ENCODE results near the gene ENPP6. TPM values are rescaled to one million over a fixed set of nuclear protein-coding genes. Genes with fewer than 3 reads are reported as not detected.

The ENPP6 gene
- total and polyA plus RNA-seq, 2 of the 13 experiments (the other 11 are each of a cell fraction or from before 2014, with no cell fraction given) = not detected

DNA sequence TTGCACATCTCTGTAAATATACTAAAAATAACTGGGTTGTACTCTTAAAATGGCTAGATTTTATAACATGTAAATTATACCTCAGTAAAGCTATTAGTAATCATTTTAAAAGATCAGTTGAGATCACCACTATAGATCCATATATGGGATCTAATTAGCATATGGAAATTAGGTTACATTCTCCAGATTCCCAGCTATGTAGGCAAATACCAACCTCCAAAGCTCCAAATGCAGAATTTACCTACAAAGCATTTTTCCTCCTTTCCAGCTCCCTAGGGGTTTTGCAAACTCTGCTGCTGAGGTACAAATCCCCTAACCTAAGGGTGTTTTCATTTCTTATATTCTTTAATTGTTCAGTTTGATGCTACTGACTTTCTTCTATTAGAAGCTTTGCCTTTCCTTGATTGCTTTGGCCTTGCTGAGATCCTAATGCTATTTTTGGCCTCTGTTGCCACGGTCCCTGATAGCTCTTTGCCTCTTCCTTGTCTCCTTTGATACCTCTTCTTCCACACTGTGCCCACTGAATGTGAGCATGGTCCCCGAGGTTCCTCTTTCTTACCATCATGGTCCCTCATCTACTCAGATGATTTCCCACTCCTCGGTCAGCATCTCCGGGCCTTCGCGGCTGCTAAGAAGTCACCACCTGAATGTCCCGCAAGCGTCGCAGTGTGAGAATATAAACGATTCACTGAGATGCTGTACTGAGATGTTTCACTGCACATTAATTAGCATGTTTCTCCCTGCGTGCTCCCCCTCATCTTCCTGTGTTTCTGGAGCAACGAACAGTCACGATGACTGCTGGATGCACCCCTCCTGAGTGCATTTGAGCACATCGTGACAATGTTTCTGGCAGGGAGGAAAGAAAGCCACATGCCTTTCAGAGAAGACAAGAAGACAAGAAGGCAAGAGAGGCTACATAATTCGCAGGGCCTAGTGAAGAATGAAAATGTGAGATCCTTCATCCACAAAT, 23.8 kb downstream of the ENPP6 start (continued):
- TF ChIP-seq RFXAP (CRISPR knock-in tag; IDR thresholded peaks at IDR 0.05; ENCODE audit: borderline replicate concordance) (no peak), TBL1XR1 (IDR thresholded peaks at IDR 0.05; ENCODE audit: borderline replicate concordance, low read length, partially characterized antibody) (no peak)

DNA sequence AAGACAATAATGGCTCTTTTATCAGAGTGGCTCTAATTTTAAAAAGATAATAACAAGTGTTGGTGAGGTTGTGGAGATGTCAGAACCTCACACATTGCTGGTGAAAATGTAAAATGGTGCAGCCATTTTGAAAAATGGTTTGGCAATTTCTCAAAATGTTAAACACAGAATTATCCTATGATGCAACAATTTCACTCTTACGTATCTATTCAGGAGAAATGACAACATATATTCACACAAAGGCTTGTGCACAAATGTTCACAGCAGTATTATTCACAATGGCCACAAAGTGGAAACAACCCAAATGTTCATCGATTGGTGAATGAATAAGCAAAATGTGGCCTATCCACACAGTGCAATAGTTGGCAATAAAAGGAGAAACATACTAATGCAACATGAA, 24.7 kb downstream of the ENPP6 start:
- in situ Hi-C loops (cut with HindIII; ENCODE audit: extremely low pct_ligation_motif_present, low pct_unique_long_range_greater_than_20kb) (no loop called here), intact Hi-C loops (cut with micrococcal nuclease; ENCODE audit: unreplicated experiment) (no loop called here)
- Histone ChIP-seq H3K4me2 (ENCODE audit: low read depth, low read length) (no peak overlapping the region), H3K4me3 (replicated peaks in 1 of 3; ENCODE audit: insufficient read depth in 1 of 3, low read depth in 2 of 3, low read length in 3 of 3) (no peak overlapping the region), H2AFZ (ENCODE audit: low read length) (no peak overlapping the region), H3K9me3 (ENCODE audit: low read length) (no peaks in the 10 kb centered on the region), H3K79me2 (ENCODE audit: insufficient read depth, low read length) (no peaks in the 10 kb centered on the region), H4K20me1 (ENCODE audit: insufficient read depth, low read length) (no peaks in the 10 kb centered on the region), H3K4me1 (ENCODE audit: insufficient read depth, low read length) (no peaks in the 10 kb centered on the region), H3K27ac (ENCODE audit: extremely low read length, insufficient read depth, low read length) (no peak overlapping the region), H3K9ac (ENCODE audit: insufficient read depth, low read depth, low read length) (no peak overlapping the region), H3K36me3 (replicated peaks in 1 of 2; ENCODE audit: control insufficient read depth in 1 of 2, insufficient read depth in 2 of 2, low read length in 2 of 2) (no peaks in the 10 kb centered on the region), H3K27me3 (ENCODE audit: control insufficient read depth in 1 of 2, insufficient read depth in 2 of 2, low read length in 2 of 2) (peaks cover 0 to 4% of the 10 kb centered on the region in 2 experiments; a peak in 1 of 5 replicates)
- DNase-seq (ENCODE audit: low spot score) (no peak), ATAC-seq (no peak), FAIRE-seq (no peak)
- BruUV-seq (replicated peaks) = no TSS peak
- 33% methylated on average over 2 of the region's 2 CpGs for WGBS (ENCODE audit: low lambda C conversion rate)
- CTCF ChIA-PET (ENCODE audit: low intra/inter-chr PET ratio, low total read pairs) = no interaction called here
- POLR2A ChIA-PET = no interaction called here
- TF ChIP-seq, protein P1, sequence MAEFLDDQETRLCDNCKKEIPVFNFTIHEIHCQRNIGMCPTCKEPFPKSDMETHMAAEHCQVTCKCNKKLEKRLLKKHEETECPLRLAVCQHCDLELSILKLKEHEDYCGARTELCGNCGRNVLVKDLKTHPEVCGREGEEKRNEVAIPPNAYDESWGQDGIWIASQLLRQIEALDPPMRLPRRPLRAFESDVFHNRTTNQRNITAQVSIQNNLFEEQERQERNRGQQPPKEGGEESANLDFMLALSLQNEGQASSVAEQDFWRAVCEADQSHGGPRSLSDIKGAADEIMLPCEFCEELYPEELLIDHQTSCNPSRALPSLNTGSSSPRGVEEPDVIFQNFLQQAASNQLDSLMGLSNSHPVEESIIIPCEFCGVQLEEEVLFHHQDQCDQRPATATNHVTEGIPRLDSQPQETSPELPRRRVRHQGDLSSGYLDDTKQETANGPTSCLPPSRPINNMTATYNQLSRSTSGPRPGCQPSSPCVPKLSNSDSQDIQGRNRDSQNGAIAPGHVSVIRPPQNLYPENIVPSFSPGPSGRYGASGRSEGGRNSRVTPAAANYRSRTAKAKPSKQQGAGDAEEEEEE (CRISPR knock-in tag; IDR thresholded peaks at IDR 0.05; ENCODE audit: borderline replicate concordance) = no peak
- TF ChIP-seq ZNF337 (CRISPR knock-in tag; IDR thresholded peaks at IDR 0.05; ENCODE audit: borderline replicate concordance, low read depth) = no peak
- no peak for TF ChIP-seq BRD4 (CRISPR knock-in tag; IDR thresholded peaks at IDR 0.05)
- TF ChIP-seq, protein P2, sequence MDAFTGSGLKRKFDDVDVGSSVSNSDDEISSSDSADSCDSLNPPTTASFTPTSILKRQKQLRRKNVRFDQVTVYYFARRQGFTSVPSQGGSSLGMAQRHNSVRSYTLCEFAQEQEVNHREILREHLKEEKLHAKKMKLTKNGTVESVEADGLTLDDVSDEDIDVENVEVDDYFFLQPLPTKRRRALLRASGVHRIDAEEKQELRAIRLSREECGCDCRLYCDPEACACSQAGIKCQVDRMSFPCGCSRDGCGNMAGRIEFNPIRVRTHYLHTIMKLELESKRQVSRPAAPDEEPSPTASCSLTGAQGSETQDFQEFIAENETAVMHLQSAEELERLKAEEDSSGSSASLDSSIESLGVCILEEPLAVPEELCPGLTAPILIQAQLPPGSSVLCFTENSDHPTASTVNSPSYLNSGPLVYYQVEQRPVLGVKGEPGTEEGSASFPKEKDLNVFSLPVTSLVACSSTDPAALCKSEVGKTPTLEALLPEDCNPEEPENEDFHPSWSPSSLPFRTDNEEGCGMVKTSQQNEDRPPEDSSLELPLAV (CRISPR knock-in tag; conservative IDR thresholded peaks at IDR 0.05; ENCODE audit: low read depth) = no peak
- no peak for TF ChIP-seq ADNP (CRISPR knock-in tag; IDR thresholded peaks at IDR 0.05)
- TF ChIP-seq CEBPB (IDR thresholded peaks at IDR 0.05; ENCODE audit: borderline replicate concordance, low read depth, low read length) = peak; percentile 36; the same call in 1 of the 2 replicates
- no peak for TF ChIP-seq ZBTB42 (CRISPR knock-in tag; IDR thresholded peaks at IDR 0.05)
- 0 out of 2 replicates have a peak, but pooled peaks have one; percentile 54 for TF ChIP-seq ATF7 (IDR thresholded peaks at IDR 0.05)
- no peak for TF ChIP-seq ATF7 (CRISPR knock-in tag; IDR thresholded peaks at IDR 0.05)
- TF ChIP-seq, protein P3, sequence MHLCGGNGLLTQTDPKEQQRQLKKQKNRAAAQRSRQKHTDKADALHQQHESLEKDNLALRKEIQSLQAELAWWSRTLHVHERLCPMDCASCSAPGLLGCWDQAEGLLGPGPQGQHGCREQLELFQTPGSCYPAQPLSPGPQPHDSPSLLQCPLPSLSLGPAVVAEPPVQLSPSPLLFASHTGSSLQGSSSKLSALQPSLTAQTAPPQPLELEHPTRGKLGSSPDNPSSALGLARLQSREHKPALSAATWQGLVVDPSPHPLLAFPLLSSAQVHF (CRISPR knock-in tag; IDR thresholded peaks at IDR 0.05) = no peak
- TF ChIP-seq NFKB2 (CRISPR knock-in tag; IDR thresholded peaks at IDR 0.05; ENCODE audit: borderline replicate concordance) = no peak

All from HepG2 (cell line).